Activated CD4-positive, alpha-beta T cell treated with anti-CD3 and anti-CD28 coated beads for 36 hours (primary cell): Measurements from ENCODE around the gene ATP5ME. TPM values are rescaled to one million over a fixed set of nuclear protein-coding genes. Genes with fewer than 3 reads are reported as not detected.
"Not testable (repeated sequence)": the region's sequence is repeated elsewhere in the genome, so short reads cannot be mapped to it uniquely, and the experiment has no call there.

Experiments used
- ATAC-seq: fragments of 200-7000 bp; cut with Tn5 transposase; one replicate; pipeline ENCODE4 v1.10.0; 2021; ENCODE audit warnings: mild to moderate bottlenecking, moderate library complexity
- CTCF ChIA-PET: fragments of 350-600 bp; sonication (Branson Sonifier 250); formaldehyde crosslinking; loops from one replicate; lab custom pipeline; 2021; ENCODE audit warnings: antibody characterized with exemption; lab: Charles Lee
- POLR2A ChIA-PET: fragments of 350-600 bp; sonication (Branson Sonifier 250); formaldehyde crosslinking; loops from one replicate; lab custom pipeline; 2021; ENCODE audit warnings: antibody characterized with exemption, inconsistent platforms; lab: Charles Lee
- DNase-seq: peaks from one replicate; pipeline ENCODE4 v3.0.0-alpha.2; 2020
- H3K27ac Mint-ChIP-seq: one replicate; pipeline ENCODE4 v1.8.0; 2021; ENCODE audit warnings: mixed read lengths
- H3K27me3 Mint-ChIP-seq: one replicate; pipeline ENCODE4 v1.8.0; 2021; ENCODE audit warnings: mixed read lengths
- H3K36me3 Mint-ChIP-seq: one replicate; pipeline ENCODE4 v1.8.0; 2021; ENCODE audit warnings: low read depth, mixed read lengths
- H3K4me1 Mint-ChIP-seq: one replicate; pipeline ENCODE4 v1.8.0; 2021; ENCODE audit warnings: mixed read lengths
- H3K4me3 Mint-ChIP-seq: one replicate; pipeline ENCODE4 v1.8.0; 2021; ENCODE audit warnings: mild to moderate bottlenecking, moderate library complexity, mixed read lengths
- H3K9me3 Mint-ChIP-seq: one replicate; pipeline ENCODE4 v1.8.0; 2021; ENCODE audit warnings: low read depth, mixed read lengths
- intact Hi-C, 2 experiments: fragments of 100-400 bp; cut with DNase I in 1 of 2; cut with micrococcal nuclease in 1 of 2; formaldehyde crosslinking; loops; one replicate each; pipeline versions ENCODE4 v1.14.2 to v1.15.1; 2022 to 2024; cut with DNase I, micrococcal nuclease
- total RNA-seq, 2 experiments: library from RNA; stranded (reverse); gene quantifications; one replicate each; pipeline ENCODE4 v1.2.3, GENCODE V29; 2021

ATP5ME gene
- total RNA-seq, 2 experiments from 2014 or later, result 147 to 210 TPM

DNA sequence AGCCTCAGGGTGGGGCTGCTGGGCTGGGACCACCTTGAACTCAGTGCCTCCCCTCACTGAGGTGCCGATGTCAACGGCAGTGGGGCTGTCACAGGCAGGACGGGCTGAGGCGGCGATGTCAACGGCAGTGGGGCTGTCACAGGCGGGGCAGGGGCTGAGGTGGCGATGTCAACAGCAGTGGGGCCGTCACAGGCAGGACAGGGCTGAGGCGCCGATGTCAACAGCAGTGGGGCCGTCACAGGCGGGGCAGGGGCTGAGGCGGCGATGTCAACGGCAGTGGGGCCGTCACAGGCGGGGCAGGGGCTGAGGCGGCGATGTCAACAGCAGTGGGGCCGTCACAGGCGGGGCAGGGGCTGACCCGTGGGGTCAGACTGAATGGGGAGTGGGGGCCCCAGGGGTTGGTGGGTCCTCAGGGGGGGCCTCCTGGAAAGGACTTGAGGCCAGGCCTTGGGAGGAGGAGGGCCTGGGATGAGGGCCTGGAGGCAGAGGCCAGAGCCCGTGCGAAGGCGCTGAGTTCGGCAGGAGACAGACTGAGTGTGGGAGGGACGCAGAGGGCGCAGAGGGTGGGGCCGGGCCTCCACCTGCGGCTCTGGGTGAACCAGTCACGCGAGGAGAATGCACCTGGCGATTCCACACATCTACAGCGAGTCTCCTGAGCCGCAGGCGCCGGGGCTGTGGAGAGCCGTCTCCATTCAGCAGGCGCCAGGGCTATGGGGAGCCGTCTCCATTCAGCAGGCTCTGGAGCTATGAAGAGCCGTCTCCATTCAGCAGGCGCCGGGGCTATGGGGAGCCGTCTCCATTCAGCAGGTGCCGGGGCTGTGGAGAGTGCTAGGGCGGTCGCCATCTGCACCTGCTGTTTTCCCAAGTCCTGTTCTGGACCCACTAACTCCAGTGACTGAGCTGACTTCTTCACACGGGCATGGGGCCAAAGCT is 22.9 kb downstream of the ATP5ME start:
- H3K27ac Mint-ChIP-seq, result no peak overlapping the region
- H3K9me3 Mint-ChIP-seq, result no peaks in the 10 kb centered on the region
- peaks cover 3% of the 10 kb centered on the region for H3K4me1 Mint-ChIP-seq
- POLR2A ChIA-PET, result no interaction called here
- H3K27me3 Mint-ChIP-seq, result peaks cover 3% of the 10 kb centered on the region
- ATAC-seq, result no peak
- H3K4me3 Mint-ChIP-seq, result no peak overlapping the region
- H3K36me3 Mint-ChIP-seq, result no peaks in the 10 kb centered on the region
- intact Hi-C loops, result no loop called here
- DNase-seq, result no peak
- CTCF ChIA-PET, result no interaction called here

DNA sequence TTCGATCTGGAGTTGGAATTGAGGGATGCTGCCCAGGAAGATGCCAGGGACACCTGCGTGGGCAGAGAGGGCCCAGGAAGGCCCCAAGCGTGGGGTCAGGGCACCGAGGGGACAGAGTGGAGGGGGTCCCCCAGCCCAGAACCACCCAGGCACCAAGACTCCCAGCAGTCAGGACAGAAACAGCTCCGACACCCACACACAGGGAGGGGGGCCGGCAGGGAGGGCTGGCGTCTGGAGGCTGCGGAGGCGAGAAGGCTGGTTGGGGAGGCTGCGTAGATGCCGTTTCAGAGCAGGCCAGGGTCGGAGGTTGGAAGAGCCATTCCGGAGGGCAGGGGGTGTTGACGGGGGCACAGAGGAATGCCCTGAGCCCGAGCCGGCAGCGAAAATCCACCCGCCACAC is 23.6 kb downstream of the ATP5ME start:
- intact Hi-C loops, result no loop called here
- ATAC-seq (no peak), DNase-seq (no peak)
- Mint-ChIP-seq H3K4me3 (no peak overlapping the region), H3K9me3 (no peaks in the 10 kb centered on the region), H3K27ac (no peak overlapping the region), H3K4me1 (peaks cover 5% of the 10 kb centered on the region), H3K27me3 (peaks cover 3% of the 10 kb centered on the region), H3K36me3 (no peaks in the 10 kb centered on the region)
- POLR2A ChIA-PET, result no interaction called here
- CTCF ChIA-PET, result no interaction called here

DNA sequence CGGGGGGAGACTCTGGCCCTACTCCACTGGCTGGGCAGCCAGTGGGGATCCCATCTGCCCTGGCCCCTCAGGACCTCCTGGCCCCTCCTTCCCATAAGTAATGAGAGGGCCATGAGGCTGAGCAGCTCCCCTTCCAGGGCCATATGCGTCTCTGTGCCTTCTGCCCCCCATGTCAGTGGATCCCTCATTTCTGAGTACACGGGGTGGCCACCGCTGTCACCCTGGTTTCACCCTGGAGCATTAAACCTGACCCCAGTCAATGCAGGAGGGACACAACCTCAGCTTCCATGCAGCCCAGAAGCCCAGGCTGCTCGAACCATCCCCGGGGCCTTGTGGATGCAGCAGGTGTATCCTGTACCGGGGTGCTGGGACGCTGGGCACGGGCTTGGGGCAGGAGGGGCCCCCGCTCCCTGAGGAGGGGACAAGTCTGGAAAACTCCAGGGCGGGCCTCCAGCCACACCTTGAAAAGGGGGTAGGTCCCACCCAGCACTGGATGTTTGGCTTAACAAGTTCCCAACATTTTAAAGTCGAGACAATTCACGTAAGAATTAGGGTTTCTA is 24.2 kb downstream of the ATP5ME start:
- intact Hi-C loops, result no loop called here
- ChIA-PET POLR2A (no interaction called here), CTCF (interaction anchor here (0.6 kb wide), 1 partner anchor 105 kb away, joined by 3 read pairs; no protein-coding TSS in a partner anchor)
- DNase-seq (no peak), ATAC-seq (no peak)
- Mint-ChIP-seq H3K4me3 (no peak overlapping the region), H3K27me3 (peaks cover 5% of the 10 kb centered on the region), H3K4me1 (peaks cover 5% of the 10 kb centered on the region), H3K27ac (no peak overlapping the region), H3K36me3 (no peaks in the 10 kb centered on the region), H3K9me3 (no peaks in the 10 kb centered on the region)

DNA sequence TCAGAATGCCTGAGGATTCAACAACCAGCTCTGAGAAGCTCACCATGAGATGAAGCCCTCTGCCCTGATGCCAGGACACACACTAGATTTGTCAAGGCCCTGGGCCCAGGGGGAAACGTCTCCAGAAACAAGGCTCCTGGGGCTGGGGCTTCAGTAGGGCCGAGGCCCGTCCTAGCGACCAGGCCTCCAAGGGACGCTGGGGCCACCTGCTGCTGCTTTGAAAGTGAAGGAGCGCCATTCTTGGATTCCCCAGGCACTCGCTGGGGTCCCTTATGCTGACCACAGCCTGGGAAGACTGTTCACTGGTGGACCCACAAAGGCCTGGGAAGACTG is 24.8 kb downstream of the ATP5ME start:
- intact Hi-C loops, result no loop called here
- Mint-ChIP-seq H3K4me3 (no peak overlapping the region), H3K36me3 (no peaks in the 10 kb centered on the region), H3K27ac (no peak overlapping the region), H3K4me1 (peaks cover 5% of the 10 kb centered on the region), H3K9me3 (no peaks in the 10 kb centered on the region), H3K27me3 (peaks cover 7% of the 10 kb centered on the region)
- ChIA-PET CTCF (interaction anchor here (0.6 kb wide), 1 partner anchor 105 kb away, joined by 3 read pairs; no protein-coding TSS in a partner anchor), POLR2A (no interaction called here)
- ATAC-seq, result no peak
- DNase-seq, result no peak

DNA sequence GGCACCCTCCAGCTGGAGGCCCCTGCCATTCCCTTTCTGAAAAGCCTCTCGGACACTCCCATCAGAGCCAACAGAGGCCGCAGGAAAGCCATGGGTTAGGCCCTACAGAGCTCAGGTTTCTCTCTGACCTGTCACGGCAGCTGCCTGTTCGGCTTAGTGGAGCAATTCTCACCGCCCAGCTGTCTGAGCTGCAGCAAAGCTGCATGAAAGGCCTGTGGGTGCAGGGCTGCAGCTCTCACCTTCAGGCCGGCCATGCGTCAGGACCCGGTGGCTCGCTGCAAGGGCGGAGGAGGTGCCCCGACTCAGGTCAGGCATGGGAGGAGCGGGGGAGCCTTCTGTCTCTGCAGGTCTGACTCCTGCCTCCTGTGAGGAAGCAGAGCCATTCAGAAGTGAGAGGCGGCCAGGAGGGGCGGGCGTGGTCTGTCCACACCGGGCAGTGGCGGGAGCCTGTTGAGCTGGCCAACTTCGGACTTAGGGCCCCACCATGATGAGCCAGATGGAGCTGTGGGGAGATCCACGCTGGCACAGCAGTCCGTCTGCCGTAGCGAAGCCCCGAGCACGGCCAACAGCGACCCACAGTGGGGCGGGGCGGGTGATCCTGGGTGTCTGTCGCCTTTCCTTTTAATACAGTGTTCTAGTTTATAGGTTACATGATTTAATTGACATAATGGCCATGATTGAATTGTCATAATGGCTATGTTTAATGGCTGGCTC is 25.3 kb downstream of the ATP5ME start:
- ChIA-PET POLR2A (no interaction called here), CTCF (no interaction called here)
- Mint-ChIP-seq H3K27me3 (peaks cover 7% of the 10 kb centered on the region), H3K4me1 (peaks cover 5% of the 10 kb centered on the region), H3K36me3 (no peaks in the 10 kb centered on the region), H3K9me3 (no peaks in the 10 kb centered on the region), H3K27ac (no peak overlapping the region), H3K4me3 (no peak overlapping the region)
- no peak for ATAC-seq
- DNase-seq, result no peak
- intact Hi-C loops, result no loop called here

DNA sequence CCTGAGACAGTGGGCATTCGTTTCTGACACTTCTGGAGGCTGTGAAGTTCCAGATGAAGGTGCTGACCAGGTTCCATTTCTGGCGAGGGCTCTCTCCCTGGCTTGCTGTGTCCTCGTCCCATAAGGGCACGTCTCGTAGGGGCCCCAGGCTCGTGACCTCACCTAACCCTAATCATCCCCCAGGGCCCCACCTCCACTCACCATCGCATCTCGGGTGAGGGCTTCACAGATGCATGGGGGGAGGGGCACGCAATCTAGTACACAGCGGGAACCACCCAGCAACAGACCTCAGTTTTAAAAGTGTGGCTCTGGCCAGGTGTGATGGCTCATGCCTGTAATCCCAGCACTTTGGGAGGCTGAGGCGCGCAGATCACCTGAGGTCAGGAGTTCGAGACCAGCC is 26.6 kb downstream of the ATP5ME start:
- H3K27me3 Mint-ChIP-seq, result peaks cover 7% of the 10 kb centered on the region
- intact Hi-C loops, result no loop called here
- H3K27ac Mint-ChIP-seq, result no peak overlapping the region
- peaks cover 5% of the 10 kb centered on the region for H3K4me1 Mint-ChIP-seq
- CTCF ChIA-PET, result no interaction called here
- no peak for DNase-seq
- POLR2A ChIA-PET, result no interaction called here
- H3K4me3 Mint-ChIP-seq, result no peak overlapping the region
- H3K36me3 Mint-ChIP-seq, result no peaks in the 10 kb centered on the region
- no peaks in the 10 kb centered on the region for H3K9me3 Mint-ChIP-seq
- ATAC-seq, result no peak

DNA sequence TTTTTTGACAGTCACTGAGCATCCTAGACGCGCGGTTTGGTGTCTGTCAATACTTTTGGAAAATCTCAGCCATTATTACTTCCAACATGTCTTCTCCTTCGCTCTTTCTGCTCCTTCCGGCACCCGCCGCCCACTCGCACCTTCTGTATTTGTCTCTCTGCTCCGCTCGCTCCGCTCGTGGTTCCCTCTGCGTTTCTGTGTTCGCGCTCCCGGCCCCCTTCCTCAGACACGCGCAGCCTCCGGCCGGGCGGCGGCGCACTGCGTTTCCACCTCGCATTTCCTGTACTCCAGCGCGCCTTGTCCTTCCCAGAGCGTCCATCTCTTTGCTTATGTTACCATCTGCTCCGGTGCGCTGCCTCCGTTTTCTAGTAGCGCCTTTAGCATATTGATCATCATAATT is 27.6 kb downstream of the ATP5ME start:
- H3K4me1 Mint-ChIP-seq, result peaks cover 5% of the 10 kb centered on the region
- ChIA-PET CTCF (no interaction called here), POLR2A (no interaction called here)
- peak; percentile 74 for ATAC-seq
- intact Hi-C loops, result no loop called here
- H3K4me3 Mint-ChIP-seq, result peak overlapping the region; percentile 56
- H3K27me3 Mint-ChIP-seq, result peaks cover 7% of the 10 kb centered on the region
- no peaks in the 10 kb centered on the region for H3K36me3 Mint-ChIP-seq
- peak; percentile 64 for DNase-seq
- peak overlapping the region; percentile 30 for H3K27ac Mint-ChIP-seq
- peaks cover 2% of the 10 kb centered on the region for H3K9me3 Mint-ChIP-seq

DNA sequence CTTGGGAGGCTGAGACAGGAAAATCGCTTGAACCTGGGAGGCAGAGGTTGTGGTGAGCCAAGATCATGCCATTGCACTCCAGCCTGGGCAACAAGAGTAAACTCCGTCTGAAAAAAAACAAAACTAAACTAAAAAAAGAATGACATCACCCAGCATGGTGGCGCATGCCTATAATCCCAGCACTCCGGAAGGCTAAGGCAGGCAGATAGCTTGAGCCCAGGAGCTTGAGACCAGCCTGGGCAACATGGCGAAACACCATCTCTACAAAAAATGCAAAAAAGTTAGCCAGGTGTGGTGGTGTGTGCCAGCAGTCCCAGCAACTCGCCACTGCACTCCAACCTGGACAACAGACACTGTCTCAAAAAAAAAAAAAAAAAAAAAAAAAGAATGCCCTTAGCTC is 31.7 kb downstream of the ATP5ME start:
- H3K4me1 Mint-ChIP-seq, ATAC-seq, H3K36me3 Mint-ChIP-seq, intact Hi-C loops, H3K9me3 Mint-ChIP-seq, POLR2A ChIA-PET, H3K27ac Mint-ChIP-seq, DNase-seq, H3K4me3 Mint-ChIP-seq, CTCF ChIA-PET: not testable (repeated sequence)
- peaks cover 14% of the 10 kb centered on the region for H3K27me3 Mint-ChIP-seq

DNA sequence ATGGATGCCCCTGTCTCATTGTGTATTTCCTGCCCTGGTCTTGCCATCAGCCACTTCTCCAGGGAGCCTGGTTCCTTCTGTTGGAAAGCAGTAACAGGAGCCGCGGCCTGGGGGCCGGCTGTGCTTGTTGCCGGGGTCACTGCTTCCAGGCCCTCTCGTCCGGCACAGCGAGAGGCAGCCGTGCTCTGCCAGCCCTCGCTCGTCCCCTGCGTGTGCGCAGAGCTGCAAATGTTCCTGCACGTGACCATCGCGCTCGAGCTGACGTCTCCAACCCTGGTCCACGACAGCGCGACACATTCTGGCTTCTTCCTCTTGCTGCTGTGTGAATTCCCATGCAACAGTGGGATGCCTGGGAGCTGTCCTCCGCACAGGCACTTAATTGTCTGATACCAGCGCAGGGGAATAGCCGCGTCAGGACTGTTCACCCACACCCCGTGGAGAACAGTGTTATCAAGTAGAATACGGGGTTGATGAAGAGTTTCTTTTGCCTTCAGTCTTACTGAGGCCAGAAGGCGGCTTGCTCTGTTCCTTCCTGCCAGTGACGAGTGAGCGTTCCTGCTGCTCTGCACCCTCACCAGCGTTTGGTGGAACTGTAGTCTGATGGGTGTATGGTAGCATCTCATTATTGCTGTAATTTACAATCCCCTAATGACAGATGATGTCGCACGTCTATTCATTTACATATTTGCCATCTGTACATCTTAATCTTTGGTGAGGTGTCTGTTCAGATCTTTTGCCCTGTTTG is 36.4 kb downstream of the ATP5ME start:
- Mint-ChIP-seq H3K4me1 (no peaks in the 10 kb centered on the region), H3K9me3 (peaks cover 3% of the 10 kb centered on the region), H3K27ac (no peak overlapping the region), H3K4me3 (no peak overlapping the region), H3K36me3 (no peaks in the 10 kb centered on the region), H3K27me3 (peaks cover 15% of the 10 kb centered on the region)
- intact Hi-C loops, result no loop called here
- ChIA-PET CTCF (no interaction called here), POLR2A (no interaction called here)
- ATAC-seq, result no peak
- DNase-seq, result no peak

DNA sequence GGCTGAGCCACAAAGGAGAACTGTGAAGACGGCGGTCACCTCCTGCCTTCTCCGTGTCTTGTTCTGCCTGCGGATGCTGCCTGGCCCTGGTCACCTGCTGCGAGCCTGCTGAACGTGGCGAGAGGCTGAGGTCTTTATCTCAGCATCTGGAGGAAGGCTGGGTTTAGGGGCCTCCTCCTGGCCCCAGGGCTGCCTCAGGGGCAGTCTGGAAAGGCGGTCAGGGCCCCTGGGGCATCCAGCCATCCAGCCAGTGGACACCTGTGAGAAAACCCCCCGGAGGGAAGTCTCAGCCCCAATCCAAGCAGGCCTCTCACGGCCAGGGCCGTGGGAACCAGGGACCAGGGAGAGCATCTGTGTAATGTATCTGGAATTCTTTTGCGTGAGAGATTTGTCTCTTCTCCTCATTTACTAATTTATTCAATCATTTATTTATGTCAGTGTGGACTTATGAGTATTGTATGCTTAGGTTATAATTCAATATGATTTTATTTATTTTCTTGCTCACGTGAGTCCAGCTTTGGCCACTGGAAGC is 37.4 kb downstream of the ATP5ME start:
- POLR2A ChIA-PET, result no interaction called here
- no peak overlapping the region for H3K27ac Mint-ChIP-seq
- H3K9me3 Mint-ChIP-seq, result peaks cover 5% of the 10 kb centered on the region
- no peaks in the 10 kb centered on the region for H3K4me1 Mint-ChIP-seq
- no peaks in the 10 kb centered on the region for H3K36me3 Mint-ChIP-seq
- H3K27me3 Mint-ChIP-seq, result peaks cover 15% of the 10 kb centered on the region
- H3K4me3 Mint-ChIP-seq, result no peak overlapping the region
- ATAC-seq (no peak), DNase-seq (no peak)
- intact Hi-C loops, result no loop called here
- CTCF ChIA-PET, result interaction anchor here (0.7 kb wide), 1 partner anchor 325 kb away, joined by 6 read pairs; no protein-coding TSS in a partner anchor
